Tibial nerve (tissue), 3 donors: ENCODE measurements around the gene ELOA2.
A peak's percentile ranks its signal among the peaks of the same experiment; 100 is the strongest.

ENCODE experiments used
- CTCF ChIP-seq, 5 experiments: fragments of 200-600 bp in 3 of 5; fragments of 450-650 bp in 2 of 5; sonication (generic) in 3 of 5; IDR thresholded peaks; one replicate each; pipeline ENCODE4 v1.5.1; 2016 to 2019; ENCODE audit warnings: antibody characterized with exemption in 5 of 5, mild to moderate bottlenecking in 3 of 5, moderate library complexity in 2 of 5
- POLR2A ChIP-seq, 2 donors: fragments of 450-650 bp; IDR thresholded peaks; one replicate each; pipeline ENCODE4 v1.6.1; 2017; ENCODE audit warnings: antibody characterized with exemption in 2 of 2, mild to moderate bottlenecking in 2 of 2, moderate library complexity in 2 of 2

GRCh38 chr18:47050468-47050867 is 15.0 kb upstream of the ELOA2 start:
- TF ChIP-seq CTCF (IDR thresholded peaks at IDR 0.05) (peak; percentile 42 to 70 (median 53)), POLR2A (IDR thresholded peaks at IDR 0.05) (no peak)
